H9 (cell line): ENCODE measurements around the gene NEBL. TPM values are rescaled to one million over a fixed set of nuclear protein-coding genes. Genes with fewer than 3 reads are reported as not detected.

Experiments
- DNase-seq: peaks from one replicate; pipeline ENCODE4 v3.0.0-alpha.2; 2017
- H2AFZ ChIP-seq: one replicate; pipeline ENCODE4 v1.6.1; 2013; ENCODE audit warnings: mild to moderate bottlenecking, low read length, control low read depth, moderate library complexity
- H2AK5ac ChIP-seq: 2 replicates; pipeline ENCODE4 v1.6.1; 2013; ENCODE audit warnings: low read length, control low read depth, mixed read lengths; ENCODE audit not compliant: insufficient read length
- H2BK120ac ChIP-seq: one replicate; pipeline ENCODE4 v1.6.1; 2013; ENCODE audit warnings: low read depth, mild to moderate bottlenecking, low read length, control low read depth, inconsistent platforms; ENCODE audit not compliant: poor library complexity, severe bottlenecking
- H2BK12ac ChIP-seq: 2 replicates; pipeline ENCODE4 v1.6.1; 2013; ENCODE audit warnings: low read length, control low read depth, mixed read lengths, low read depth; ENCODE audit not compliant: insufficient read length
- H2BK15ac ChIP-seq: 2 replicates; pipeline ENCODE4 v1.6.1; 2013; ENCODE audit warnings: low read depth, low read length, control low read depth
- H2BK20ac ChIP-seq: one replicate; pipeline ENCODE4 v1.6.1; 2013; ENCODE audit warnings: low read depth, mild to moderate bottlenecking, low read length, control low read depth, inconsistent platforms; ENCODE audit not compliant: poor library complexity, severe bottlenecking
- H2BK5ac ChIP-seq: 2 replicates; pipeline ENCODE4 v1.6.1; 2013; ENCODE audit warnings: low read length, control low read depth, mixed read lengths; ENCODE audit not compliant: insufficient read length
- H3K14ac ChIP-seq: 2 replicates; pipeline ENCODE4 v1.6.1; 2013; ENCODE audit warnings: low read length, control low read depth; ENCODE audit not compliant: insufficient read depth
- H3K18ac ChIP-seq: 2 replicates; pipeline ENCODE4 v1.6.1; 2013; ENCODE audit warnings: low read depth, mild to moderate bottlenecking, mixed read lengths, low read length, control low read depth; ENCODE audit not compliant: insufficient read length
- H3K23ac ChIP-seq: 2 replicates; pipeline ENCODE4 v1.6.1; 2013; ENCODE audit warnings: low read length, control low read depth, mixed read lengths, low read depth; ENCODE audit not compliant: insufficient read length
- H3K23me2 ChIP-seq: 2 replicates; pipeline ENCODE4 v1.6.1; 2013; ENCODE audit warnings: low read depth, mild to moderate bottlenecking, mixed read lengths, low read length, control low read depth; ENCODE audit not compliant: insufficient read length, poor library complexity, severe bottlenecking
- H3K27ac ChIP-seq: 2 replicates; pipeline ENCODE4 v1.5.1; 2013; ENCODE audit warnings: low read length, control low read depth, mixed read lengths, low read depth; ENCODE audit not compliant: insufficient read length
- H3K27me3 ChIP-seq: 2 replicates; pipeline ENCODE4 v1.6.1; 2013; ENCODE audit warnings: low read length, control low read depth, inconsistent platforms; ENCODE audit not compliant: insufficient read depth
- H3K4ac ChIP-seq: 2 replicates; pipeline ENCODE4 v1.6.1; 2013; ENCODE audit warnings: low read depth, mild to moderate bottlenecking, control low read depth, inconsistent platforms, low read length, moderate library complexity
- H3K4me1 ChIP-seq: 2 replicates; pipeline ENCODE4 v1.6.1; 2013; ENCODE audit warnings: low read length, control low read depth, inconsistent platforms; ENCODE audit not compliant: insufficient read depth
- H3K4me2 ChIP-seq: 2 replicates; pipeline ENCODE4 v1.6.1; 2013; ENCODE audit warnings: low read length, control low read depth, mixed read lengths; ENCODE audit not compliant: insufficient read length, insufficient read depth
- H3K56ac ChIP-seq: 2 replicates; pipeline ENCODE4 v1.6.1; 2013; ENCODE audit warnings: low read depth, mild to moderate bottlenecking, mixed read lengths, low read length, control low read depth; ENCODE audit not compliant: insufficient read length
- H3K79me1 ChIP-seq: 2 replicates; pipeline ENCODE4 v1.6.1; 2013; ENCODE audit warnings: low read depth, mild to moderate bottlenecking, moderate library complexity, low read length, control low read depth, inconsistent platforms; ENCODE audit not compliant: insufficient read depth, poor library complexity, severe bottlenecking
- H3K79me2 ChIP-seq: 2 replicates; pipeline ENCODE4 v1.6.1; 2013; ENCODE audit warnings: low read length, control low read depth, inconsistent platforms; ENCODE audit not compliant: insufficient read depth
- H3K9ac ChIP-seq: 2 replicates; pipeline ENCODE4 v1.6.1; 2013; ENCODE audit warnings: low read length, control low read depth, mixed read lengths; ENCODE audit not compliant: insufficient read length; ENCODE audit errors: extremely low read depth
- H3K9me3 ChIP-seq: one replicate; pipeline ENCODE4 v1.6.1; 2013; ENCODE audit warnings: low read depth, low read length, inconsistent platforms; ENCODE audit not compliant: control insufficient read depth
- H3T11ph ChIP-seq: one replicate; pipeline ENCODE4 v1.6.1; 2013; ENCODE audit warnings: mild to moderate bottlenecking, low read length, control low read depth, inconsistent platforms
- H4K20me1 ChIP-seq: one replicate; pipeline ENCODE4 v1.6.1; 2013; ENCODE audit not compliant: control insufficient read depth, insufficient read length, insufficient read depth
- H4K5ac ChIP-seq: 2 replicates; pipeline ENCODE4 v1.6.1; 2013; ENCODE audit warnings: low read depth, mild to moderate bottlenecking, mixed read lengths, low read length, control low read depth; ENCODE audit not compliant: insufficient read length
- H4K8ac ChIP-seq: replicated peaks from 2 replicates; pipeline ENCODE4 v1.6.1; 2013; ENCODE audit warnings: low read length, control low read depth, mixed read lengths, low read depth; ENCODE audit not compliant: insufficient read length
- H4K91ac ChIP-seq: 2 replicates; pipeline ENCODE4 v1.6.1; 2013; ENCODE audit warnings: low read depth, mild to moderate bottlenecking, moderate library complexity, mixed read lengths, low read length, control low read depth; ENCODE audit not compliant: insufficient read length
- H3K27ac Mint-ChIP-seq, 3 experiments: 2 replicates in 2 of 3; 3 replicates in 1 of 3; pipeline ENCODE4 v1.8.0; 2020 to 2021; ENCODE audit warnings: mixed read lengths in 3 of 3, mild to moderate bottlenecking in 1 of 3, moderate library complexity in 1 of 3
- H3K27me3 Mint-ChIP-seq: 2 replicates; pipeline ENCODE4 v1.8.0; 2021; ENCODE audit warnings: low read depth, mild to moderate bottlenecking, moderate library complexity, mixed read lengths
- H3K36me3 Mint-ChIP-seq, 3 experiments: 2 replicates in 2 of 3; 3 replicates in 1 of 3; pipeline ENCODE4 v1.8.0; 2020 to 2021; ENCODE audit warnings: low read depth in 3 of 3, mixed read lengths in 3 of 3; ENCODE audit not compliant: insufficient read depth in 1 of 3
- H3K4me1 Mint-ChIP-seq, 2 experiments: 2 replicates each; pipeline ENCODE4 v1.8.0; 2020; ENCODE audit warnings: mixed read lengths in 2 of 2
- H3K4me3 Mint-ChIP-seq, 2 experiments: 2 replicates in 1 of 2; 3 replicates in 1 of 2; pipeline ENCODE4 v1.8.0; 2020 to 2021; ENCODE audit warnings: mild to moderate bottlenecking in 2 of 2, mixed read lengths in 2 of 2, moderate library complexity in 1 of 2
- H3K9me3 Mint-ChIP-seq, 2 experiments: 2 replicates in 1 of 2; 3 replicates in 1 of 2; pipeline ENCODE4 v1.8.0; 2020; ENCODE audit warnings: mild to moderate bottlenecking in 2 of 2, mixed read lengths in 2 of 2, moderate library complexity in 1 of 2
- CTCF ChIP-seq: fragments of 200-600 bp; sonication (generic); conservative IDR thresholded peaks from 3 replicates; pipeline ENCODE4 v1.8.0; 2021; ENCODE audit warnings: antibody characterized with exemption, mild to moderate bottlenecking
- WGBS: extraction: QIAGEN DNeasy Blood & Tissue Kit; methylation state at CpG from one replicate; pipeline ENCODE4 v1.1.7; 2013; ENCODE audit warnings: missing lambda C conversion rate, low lambda C conversion rate, mixed read lengths; ENCODE audit not compliant: insufficient read length; ENCODE audit errors: extremely low coverage; 5-methylcytosine and 5-hydroxymethylcytosine counted together
- total RNA-seq: library from RNA; stranded (reverse); gene quantifications from 2 replicates; pipeline ENCODE4 v1.2.1, GENCODE V29; 2021

NEBL gene
- total RNA-seq, 1 experiment from 2014 or later = 20.9 TPM

- Histone ChIP-seq H3K56ac (no peak overlapping the region), H3K23ac (no peak overlapping the region), H3K4me1 (no peaks in the 10 kb centered on the region), H2BK5ac (no peak overlapping the region), H2BK12ac (no peak overlapping the region), H3K79me1 (no peaks in the 10 kb centered on the region), H3K27me3 (no peaks in the 10 kb centered on the region), H2BK15ac (no peak overlapping the region), H3K4me2 (no peak overlapping the region), H3K23me2 (no peaks in the 10 kb centered on the region), H2BK120ac (no peak overlapping the region), H3K9ac (no peak overlapping the region), H3K4ac (no peak overlapping the region), H3T11ph (no peak overlapping the region), H4K20me1 (no peaks in the 10 kb centered on the region), H2AK5ac (no peak overlapping the region), H4K91ac (no peak overlapping the region), H3K14ac (no peak overlapping the region), H4K8ac (no peak overlapping the region), H2AFZ (no peak overlapping the region), H3K9me3 (no peaks in the 10 kb centered on the region), H3K79me2 (no peaks in the 10 kb centered on the region), H4K5ac (no peak overlapping the region), H2BK20ac (no peak overlapping the region), H3K27ac (no peak overlapping the region), H3K18ac (no peak overlapping the region)
- H3K4me1 Mint-ChIP-seq = no peaks in the 10 kb centered on the region
- DNase-seq = no peak
- H3K36me3 Mint-ChIP-seq = peaks cover 0 to 2% (median 0%) of the 10 kb centered on the region in 3 experiments; a peak in 1 of 7 replicates
- TF ChIP-seq CTCF = no peak
- no peaks in the 10 kb centered on the region for H3K27me3 Mint-ChIP-seq
- no CpG with 5 or more reads among the region's 2 CpGs for WGBS
- H3K27ac Mint-ChIP-seq = peak overlapping the region in 1 of 3 experiments; percentile 55; a peak in 1 of 7 replicates
- no peak overlapping the region for H3K4me3 Mint-ChIP-seq
- H3K9me3 Mint-ChIP-seq = no peaks in the 10 kb centered on the region
Measured at GRCh38 chr10:20809631-20810030, 87.5 kb downstream of the NEBL start.
